Retina (tissue), 1 donor: ENCODE measurements around the gene ACVRL1.

ENCODE experiments used
- DNase-seq: peaks from one replicate; pipeline ENCODE4 v3.0.0-alpha.2; 2016

Gene ACVRL1

GRCh38 chr12:51917746-51918453 lies 10.6 kb downstream of the ACVRL1 start:
- peak; percentile 57 for DNase-seq

DNA sequence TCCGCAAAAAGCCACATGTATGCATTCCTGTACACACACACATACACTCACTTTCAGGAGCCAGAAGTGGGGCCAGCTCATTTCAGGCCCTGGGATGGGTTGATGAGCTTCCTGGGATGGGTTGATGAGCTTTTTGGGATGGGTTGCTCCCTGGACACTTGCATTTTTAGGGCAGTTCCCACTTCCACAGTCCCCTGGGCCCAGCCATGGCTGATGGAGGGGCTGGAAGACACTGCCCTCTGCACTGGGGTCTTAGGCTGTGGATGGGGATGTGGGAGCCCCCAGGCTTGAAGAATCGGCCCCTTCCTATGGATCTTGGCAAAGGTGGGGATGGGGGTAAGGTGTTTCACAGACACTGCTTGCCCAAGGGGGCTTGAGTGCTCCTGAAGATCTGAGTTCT lies 12.7 kb downstream of the ACVRL1 start:
- no peak for DNase-seq

DNA sequence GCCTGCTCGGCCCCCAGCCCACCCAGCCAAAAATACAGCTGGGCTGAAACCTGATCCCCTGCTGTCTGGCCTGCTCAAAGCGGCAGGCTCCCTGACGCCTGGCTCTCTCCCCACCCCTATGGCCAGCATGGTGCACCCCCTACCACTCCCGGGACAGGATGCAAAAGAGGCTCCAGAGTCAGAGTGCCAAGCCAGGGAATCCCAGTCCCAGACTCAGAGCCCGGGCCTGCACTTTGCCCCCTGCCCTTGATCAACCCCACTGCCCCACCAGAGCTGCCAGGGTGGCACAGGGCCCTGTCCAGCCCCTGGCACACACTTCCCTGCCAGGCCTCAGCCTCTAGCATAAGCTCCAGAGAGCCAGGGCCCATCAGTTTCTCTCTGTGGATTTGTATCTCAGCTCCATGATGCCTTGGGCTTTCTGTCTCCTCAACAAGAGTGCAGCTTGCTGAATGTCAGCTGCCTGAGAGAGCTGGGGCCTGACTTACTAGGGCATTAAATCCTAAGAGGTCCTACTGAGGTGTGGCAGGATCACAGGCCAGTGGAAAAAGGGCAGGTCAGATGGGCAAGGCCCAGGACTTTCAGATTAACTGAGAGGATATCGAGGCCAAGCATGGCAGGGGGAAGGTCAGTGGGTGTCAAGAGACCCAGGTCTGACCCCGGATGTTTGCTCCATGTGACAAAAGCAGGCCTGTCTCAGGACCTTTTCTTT lies 13.9 kb downstream of the ACVRL1 start:
- DNase-seq, result no peak

- no peak for DNase-seq
Observed at GRCh38 chr12:51922146-51922545, 14.8 kb downstream of the ACVRL1 start.

DNA sequence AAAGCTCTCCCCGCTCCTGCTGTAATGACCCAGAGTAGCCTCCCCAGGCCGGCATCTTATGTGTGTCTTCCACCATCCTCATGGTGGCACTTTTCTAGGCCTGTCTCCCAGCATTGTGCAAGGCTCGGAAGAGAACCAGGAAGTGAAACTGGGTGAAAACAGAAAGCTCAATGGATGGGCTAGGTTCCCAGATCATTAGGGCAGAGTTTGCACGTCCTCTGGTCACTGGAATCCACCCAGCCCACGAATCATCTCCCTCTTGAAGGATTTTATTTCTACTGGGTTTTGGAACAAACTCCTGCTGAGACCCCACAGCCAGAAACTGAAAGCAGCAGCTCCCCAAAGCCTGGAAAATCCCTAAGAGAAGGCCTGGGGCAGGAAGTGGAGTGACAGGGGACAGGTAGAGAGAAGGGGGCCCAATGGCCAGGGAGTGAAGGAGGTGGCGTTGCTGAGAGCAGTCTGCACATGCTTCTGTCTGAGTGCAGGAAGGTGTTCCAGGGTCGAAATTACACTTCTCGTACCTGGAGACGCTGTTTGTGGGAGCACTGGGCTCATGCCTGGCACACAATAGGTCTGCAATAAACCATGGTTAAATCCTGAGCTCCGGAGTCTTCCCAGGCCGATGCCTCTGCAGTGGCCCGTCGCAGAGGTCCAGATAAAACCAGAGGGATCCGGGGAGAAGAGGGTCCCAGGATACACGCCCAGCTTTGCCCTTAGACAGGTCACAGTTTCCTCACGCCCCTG lies 15.6 kb downstream of the ACVRL1 start:
- no peak for DNase-seq

GRCh38 chr12:51923506-51924365 lies 16.4 kb downstream of the ACVRL1 start:
- peak; percentile 73 for DNase-seq

- DNase-seq, result no peak
Observed at GRCh38 chr12:51924551-51925319, 17.4 kb downstream of the ACVRL1 start.

DNA sequence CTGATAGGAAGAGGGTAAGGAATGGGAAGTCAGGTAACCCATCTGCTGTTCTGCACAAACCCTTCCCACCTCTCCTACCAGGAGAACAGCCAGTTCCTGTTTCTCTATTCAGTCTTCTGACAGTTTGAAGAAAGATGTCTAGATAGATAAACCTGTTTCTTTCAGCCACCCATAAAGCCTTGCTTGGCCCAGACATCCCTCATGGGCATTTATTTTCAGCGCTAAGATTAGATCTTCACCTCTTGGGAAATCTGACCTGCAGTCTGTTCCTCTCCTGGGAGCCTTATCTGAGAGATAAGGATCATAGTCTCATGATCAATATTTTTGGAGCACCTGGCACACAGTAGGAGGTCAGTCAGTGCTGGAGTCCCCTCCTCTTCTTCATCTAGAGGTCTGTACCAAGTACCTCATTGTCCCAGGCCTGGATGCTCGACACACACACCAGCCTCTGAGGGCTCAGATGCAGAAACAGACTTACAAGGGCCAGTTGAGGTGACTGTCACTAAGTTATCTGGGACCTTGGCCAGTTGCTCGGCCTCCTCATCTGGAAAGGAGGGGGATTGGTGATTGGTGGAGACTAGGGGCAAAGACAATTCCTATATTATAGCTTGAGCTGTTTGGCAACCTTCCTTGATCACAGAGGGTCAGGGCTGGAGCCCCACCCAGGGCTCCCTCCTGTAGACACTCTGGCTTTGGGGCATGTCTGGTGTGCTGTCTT lies 18.2 kb downstream of the ACVRL1 start:
- no peak for DNase-seq

- DNase-seq, result no peak
Observed at GRCh38 chr12:51926064-51926632, 18.8 kb downstream of the ACVRL1 start.

- DNase-seq, result no peak
Observed at GRCh38 chr12:51926718-51927117, 19.4 kb downstream of the ACVRL1 start.

DNA sequence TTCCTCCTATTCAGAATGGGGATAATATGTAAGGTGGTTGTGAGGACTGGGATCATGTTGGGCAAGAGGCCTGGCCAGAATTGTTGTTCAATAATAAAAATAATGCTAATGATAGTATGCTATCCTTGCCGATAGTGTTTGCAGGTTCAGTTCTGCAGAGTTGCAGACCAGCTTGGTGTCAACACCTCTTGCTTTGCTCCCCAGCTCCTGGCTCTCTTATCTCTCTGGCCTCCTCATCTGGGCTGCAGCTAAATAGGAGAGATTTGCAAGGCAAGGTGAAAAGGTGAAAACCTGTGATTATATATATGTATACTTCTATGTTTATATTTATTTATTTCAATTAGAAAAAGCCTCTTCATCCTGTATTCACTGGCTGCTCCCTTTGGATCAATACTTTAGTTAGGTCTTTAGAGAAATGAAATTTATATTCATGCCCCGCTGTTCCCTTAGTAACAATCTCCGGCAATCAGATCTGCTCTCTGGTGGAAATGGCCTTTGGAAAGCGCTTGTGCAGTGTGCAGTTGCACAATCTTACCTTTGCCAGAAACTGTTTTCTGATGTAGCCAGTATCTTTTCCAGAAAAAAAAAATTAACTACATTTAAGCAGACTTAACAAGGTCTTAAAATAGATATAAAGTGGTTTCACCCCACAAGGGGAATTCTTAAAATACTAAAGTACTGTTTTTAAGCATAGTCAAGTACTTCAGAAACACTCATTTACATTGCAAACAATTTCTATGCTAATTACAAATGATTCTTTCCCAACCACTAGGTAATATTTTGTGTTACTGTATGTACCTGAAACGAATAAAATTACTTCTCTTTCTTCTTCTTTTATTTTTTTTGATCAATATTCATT lies 25.1 kb downstream of the ACVRL1 start:
- no peak for DNase-seq

DNA sequence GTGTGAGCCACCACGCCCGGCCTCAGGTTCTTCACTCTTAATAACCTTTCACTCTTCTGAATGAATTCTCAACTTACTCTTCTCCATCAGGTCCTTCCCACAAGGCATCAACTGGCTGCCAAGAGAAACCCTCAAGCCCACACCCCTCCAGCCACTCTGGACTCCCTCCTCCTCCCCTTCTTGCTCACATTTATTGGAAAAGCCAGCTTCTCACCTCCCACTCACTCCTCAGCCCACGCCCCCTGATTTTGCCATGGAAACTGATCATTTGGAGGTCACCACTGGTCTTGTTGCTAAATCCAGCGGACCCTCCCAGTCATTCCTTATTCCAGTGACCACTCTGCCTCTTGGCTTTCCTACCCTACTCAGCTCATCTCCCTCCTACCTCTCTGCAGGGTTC lies 26.8 kb downstream of the ACVRL1 start:
- DNase-seq, result no peak

- DNase-seq, result no peak
Observed at GRCh38 chr12:51937926-51938325, 30.6 kb downstream of the ACVRL1 start.

GRCh38 chr12:51938726-51939125 lies 31.4 kb downstream of the ACVRL1 start:
- DNase-seq, result no peak

DNA sequence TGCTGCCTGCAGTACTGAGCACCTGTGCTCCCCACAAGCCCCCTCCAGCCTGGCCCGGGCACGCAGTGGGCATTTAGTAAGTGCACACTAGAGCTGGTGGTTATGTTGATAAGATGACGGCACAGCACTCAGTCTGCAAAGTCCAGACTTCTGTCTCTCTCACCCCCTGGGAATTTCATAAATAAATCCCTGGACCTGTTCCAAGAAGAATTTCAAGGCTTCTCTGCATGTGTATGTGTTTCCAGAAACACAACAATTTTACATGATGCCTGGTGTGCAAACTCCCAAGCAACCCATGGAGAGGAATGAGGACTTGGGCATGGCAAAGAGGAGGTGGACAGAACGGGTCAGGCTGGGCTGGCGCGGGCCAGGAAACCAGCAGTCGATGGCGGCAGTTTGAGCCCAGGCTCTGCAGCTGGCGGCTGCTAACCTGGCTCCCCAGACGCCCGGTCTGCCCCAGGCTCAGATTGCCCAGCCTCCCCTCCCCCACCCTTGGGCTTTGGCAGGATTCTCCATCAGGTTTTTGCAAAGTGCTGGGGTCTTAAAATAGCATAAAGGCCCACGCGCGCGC lies 33.8 kb downstream of the ACVRL1 start:
- DNase-seq, result peak; percentile 55

DNA sequence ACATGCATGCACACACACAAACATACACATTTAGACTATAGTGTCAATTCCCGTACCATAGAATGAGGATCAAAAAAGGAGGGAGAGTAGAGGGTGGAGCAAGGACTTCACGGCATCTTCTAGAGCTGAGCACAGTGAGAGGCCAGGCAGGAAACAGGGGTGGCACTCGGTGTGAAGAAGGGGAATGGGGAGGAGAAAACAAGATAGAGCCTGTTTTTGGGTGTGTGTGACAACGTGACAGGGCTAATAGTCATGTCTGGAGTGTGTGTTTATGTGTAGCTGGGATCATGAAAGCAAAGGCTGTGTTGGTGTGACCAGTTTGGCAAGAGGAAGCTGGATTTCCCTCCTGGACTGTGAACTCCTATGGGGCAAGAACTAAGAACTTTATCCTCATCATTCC lies 34.3 kb downstream of the ACVRL1 start:
- no peak for DNase-seq

DNA sequence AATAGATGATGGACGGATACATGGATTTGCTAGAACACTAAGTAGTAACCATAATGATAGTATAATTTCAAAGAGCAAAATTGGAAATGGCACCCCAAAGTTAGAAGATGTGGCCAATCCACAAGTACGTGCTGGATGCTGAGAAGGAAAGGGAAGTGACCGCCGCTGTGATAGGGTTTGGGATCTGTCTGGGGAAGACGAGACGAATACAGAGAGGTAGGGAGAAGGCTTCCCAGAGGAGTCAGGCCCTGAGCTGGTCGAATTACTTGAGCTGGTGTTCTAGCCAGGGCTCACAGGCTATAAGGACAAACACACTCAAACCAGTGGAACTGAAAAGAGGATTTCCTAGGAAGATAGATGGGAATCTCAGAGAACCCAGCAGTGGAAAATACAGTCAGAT lies 34.8 kb downstream of the ACVRL1 start:
- no peak for DNase-seq

DNA sequence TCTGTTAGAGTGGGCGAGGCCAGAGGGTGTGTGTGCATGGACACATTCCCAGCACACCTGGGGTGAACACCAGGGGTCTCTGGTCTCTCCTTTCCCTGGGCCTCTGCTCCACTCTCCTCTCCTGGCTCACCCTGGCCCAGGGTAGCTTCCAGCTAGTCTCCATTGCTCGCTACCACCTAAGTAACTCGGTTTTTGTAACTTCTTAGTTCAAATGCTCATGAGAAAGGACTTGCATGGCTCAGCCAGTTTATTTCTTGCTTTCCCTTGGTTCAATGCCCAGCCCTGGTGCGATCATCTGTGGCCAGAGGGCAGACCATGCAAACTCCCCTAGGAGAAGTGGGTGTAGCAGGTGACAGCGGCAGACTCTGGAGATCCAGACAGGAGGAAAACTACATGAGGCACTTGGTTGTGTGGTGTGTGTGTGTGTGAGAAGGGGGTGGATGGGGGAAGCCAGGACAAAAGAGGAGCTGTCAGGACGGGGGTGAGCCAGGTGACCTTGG lies 35.2 kb downstream of the ACVRL1 start:
- no peak for DNase-seq

DNA sequence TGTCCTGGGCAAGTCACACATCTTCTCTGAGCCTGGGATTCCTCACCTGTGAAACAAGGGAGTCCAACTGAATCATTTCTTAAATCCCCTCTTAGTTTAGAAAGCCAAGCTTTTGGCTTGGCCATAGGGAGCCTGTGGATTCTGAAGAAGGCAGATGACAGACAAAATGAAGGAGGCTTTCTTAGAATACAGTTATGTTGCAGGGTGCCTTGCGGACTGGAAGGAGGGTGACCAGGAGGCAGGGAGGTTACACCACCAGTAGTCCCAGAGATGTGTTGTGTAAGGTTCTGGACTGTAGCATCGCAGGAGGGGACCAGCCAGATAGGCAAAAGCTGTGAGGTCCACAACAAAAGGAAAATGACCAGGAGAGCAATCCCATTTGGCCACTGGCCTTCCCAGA lies 36.0 kb downstream of the ACVRL1 start:
- no peak for DNase-seq
